Activated T-helper 1 cell treated with anti-CD3 and anti-CD28 coated beads, Interleukin-12 subunit alpha, Interleukin-12 subunit beta, Interleukin-2, Interleukin-4 antibody, amounts not matched to agents 30 ng/mL and 10 ng/mL and 1 ng/mL, durations not matched to agents 14 hours and 24 hours and 36 hours (primary cell): ENCODE data around the gene ARHGEF9. TPM values are rescaled to one million over a fixed set of nuclear protein-coding genes. Genes with fewer than 3 reads are reported as not detected.

Experiments used
- DNase-seq: peaks from one replicate; pipeline ENCODE4 v3.0.0; 2021; ENCODE audit warnings: low spot score
- H3K27ac Mint-ChIP-seq: one replicate; pipeline ENCODE4 v1.8.0; 2021; ENCODE audit warnings: mild to moderate bottlenecking, mixed read lengths
- H3K27me3 Mint-ChIP-seq: one replicate; pipeline ENCODE4 v1.8.0; 2022; ENCODE audit warnings: mild to moderate bottlenecking, moderate library complexity, mixed read lengths; ENCODE audit not compliant: insufficient read depth
- H3K36me3 Mint-ChIP-seq: one replicate; pipeline ENCODE4 v1.8.0; 2021; ENCODE audit warnings: low read depth, mixed read lengths
- H3K4me1 Mint-ChIP-seq: one replicate; pipeline ENCODE4 v1.8.0; 2021; ENCODE audit warnings: low read depth, mixed read lengths
- H3K4me3 Mint-ChIP-seq: one replicate; pipeline ENCODE4 v1.8.0; 2021; ENCODE audit warnings: mild to moderate bottlenecking, moderate library complexity, mixed read lengths
- H3K9me3 Mint-ChIP-seq: one replicate; pipeline ENCODE4 v1.8.0; 2021; ENCODE audit warnings: mixed read lengths
- intact Hi-C: fragments of 100-400 bp; cut with micrococcal nuclease; formaldehyde crosslinking; loops from one replicate; pipeline ENCODE4 v1.15.1; 2024
- total RNA-seq: library from RNA; stranded (reverse); gene quantifications from 2 replicates; pipeline ENCODE4 v1.2.3, GENCODE V29; 2022

Gene ARHGEF9
- total RNA-seq, 1 donor from 2014 or later: 18.9 TPM

DNA sequence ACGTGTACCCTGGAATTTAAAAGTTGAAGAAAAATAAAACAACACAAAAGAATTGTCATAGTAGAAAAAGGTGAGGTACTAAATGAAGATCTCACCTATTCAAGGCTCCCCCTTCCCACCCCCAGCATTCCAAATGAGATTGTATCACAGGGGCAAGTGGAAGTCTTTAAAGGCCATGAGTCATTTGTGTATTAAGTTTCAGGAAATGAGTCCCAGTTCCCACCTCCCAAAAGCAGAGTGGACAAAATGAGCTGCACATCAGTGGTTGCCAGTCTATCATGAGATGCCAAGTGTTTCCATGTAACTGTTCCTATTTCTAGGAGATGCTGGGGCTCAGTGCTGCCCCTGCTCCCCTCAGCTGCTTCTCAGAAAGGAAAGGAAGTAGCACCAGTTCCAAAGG lies 20.1 kb downstream of the ARHGEF9 start:
- Mint-ChIP-seq H3K4me1 (peaks cover 9% of the 10 kb centered on the region), H3K9me3 (peaks cover 10% of the 10 kb centered on the region), H3K4me3 (no peak overlapping the region)

GRCh38 chrX:63761639-63762038 lies 23.4 kb downstream of the ARHGEF9 start:
- H3K4me1 Mint-ChIP-seq: peaks cover 31% of the 10 kb centered on the region
- intact Hi-C loops: no loop called here
- no peak overlapping the region for H3K4me3 Mint-ChIP-seq

More for the DNA sequence above, 20.1 kb downstream of the ARHGEF9 start:
- H3K27ac Mint-ChIP-seq: no peak overlapping the region
- no peaks in the 10 kb centered on the region for H3K36me3 Mint-ChIP-seq
- intact Hi-C loops: no loop called here
- DNase-seq: no peak
- peaks cover 5% of the 10 kb centered on the region for H3K27me3 Mint-ChIP-seq

GRCh38 chrX:63758011-63758410 lies 27.0 kb downstream of the ARHGEF9 start:
- Mint-ChIP-seq H3K9me3 (no peaks in the 10 kb centered on the region), H3K4me1 (peaks cover 57% of the 10 kb centered on the region), H3K36me3 (no peaks in the 10 kb centered on the region), H3K4me3 (no peak overlapping the region), H3K27me3 (peaks cover 2% of the 10 kb centered on the region), H3K27ac (no peak overlapping the region)
- intact Hi-C loops: loop anchor here (10.0 kb wide), 1 partner anchor 637 kb away; the partner anchor contains the start of gene MTMR8
- DNase-seq: no peak

More at GRCh38 chrX:63761639-63762038, 23.4 kb downstream of the ARHGEF9 start:
- no peak for DNase-seq
- Mint-ChIP-seq H3K27me3 (no peaks in the 10 kb centered on the region), H3K9me3 (no peaks in the 10 kb centered on the region), H3K36me3 (no peaks in the 10 kb centered on the region), H3K27ac (no peak overlapping the region)

DNA sequence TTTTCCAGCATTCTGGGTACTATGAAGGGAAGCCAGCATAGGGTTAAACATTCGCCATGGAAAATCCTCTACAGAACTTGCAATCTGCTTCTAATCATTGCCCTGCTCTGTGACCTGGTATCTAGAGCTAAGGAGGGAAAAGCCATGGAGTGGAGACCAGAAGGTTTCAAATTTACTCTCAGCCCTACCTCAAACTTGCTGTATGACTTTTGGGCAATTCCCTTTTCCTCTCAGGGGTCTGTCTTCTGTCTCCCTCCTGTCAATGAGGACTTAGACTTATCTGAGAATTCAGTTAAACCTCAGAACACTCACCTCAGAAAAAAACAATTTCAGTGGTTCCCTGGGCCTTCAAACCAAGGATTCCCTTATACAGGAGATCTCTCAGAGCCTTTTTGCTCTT lies 29.1 kb downstream of the ARHGEF9 start:
- Mint-ChIP-seq H3K27me3 (peaks cover 2% of the 10 kb centered on the region), H3K9me3 (no peaks in the 10 kb centered on the region), H3K27ac (peak overlapping the region; percentile 40), H3K4me1 (peaks cover 56% of the 10 kb centered on the region), H3K4me3 (peak overlapping the region; percentile 97), H3K36me3 (no peaks in the 10 kb centered on the region)
- intact Hi-C loops: loop anchor here (1.0 to 10.0 kb wide), 6 partner anchors 17 to 1279 kb away; partner anchors contain the start of genes AMER1, MTMR8, SPIN4 and ZC3H12B
- no peak for DNase-seq

DNA sequence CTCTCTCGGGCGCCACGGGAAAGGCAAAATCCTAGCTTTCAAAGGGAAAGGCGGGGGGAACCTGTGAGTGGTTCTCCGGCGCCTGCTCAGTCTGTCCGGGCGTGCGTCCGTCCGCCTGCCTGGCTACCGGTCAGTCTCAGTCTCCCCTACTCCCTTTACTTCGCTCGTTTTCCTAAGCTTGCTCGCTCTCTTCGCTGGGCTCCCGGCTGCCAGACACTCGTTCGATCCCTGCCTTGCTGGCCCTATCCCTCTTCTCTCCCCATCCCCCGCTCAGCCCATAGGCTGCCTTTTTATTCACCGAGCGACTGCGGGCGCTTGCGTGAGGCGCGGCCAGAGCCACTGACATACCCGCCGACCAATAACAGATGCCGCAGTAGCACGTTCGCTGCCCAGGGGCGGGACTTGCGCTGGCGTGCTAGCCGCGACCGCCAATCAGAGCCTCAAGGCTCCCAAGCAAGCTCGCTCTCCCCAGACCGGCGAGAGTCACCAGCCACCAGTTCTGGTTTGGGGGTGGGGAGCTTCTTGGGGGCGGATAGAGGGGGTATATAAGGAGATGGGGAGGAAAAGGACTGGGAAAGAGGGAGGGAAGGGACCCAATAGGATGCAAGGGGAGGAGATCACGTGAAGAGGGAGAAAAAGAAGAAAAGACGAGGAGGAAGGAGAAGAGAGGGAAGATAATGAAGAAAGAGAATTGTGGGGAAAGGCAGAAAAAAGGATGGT lies 30.0 kb downstream of the ARHGEF9 start:
- peak; percentile 81 for DNase-seq
- intact Hi-C loops: loop anchor here (1.0 to 10.0 kb wide), 8 partner anchors 9 to 1782 kb away; partner anchors contain the start of genes AMER1, MTMR8, SPIN4 and ZC3H12B
- H3K36me3 Mint-ChIP-seq: no peaks in the 10 kb centered on the region
- H3K4me3 Mint-ChIP-seq: peak overlapping the region; percentile 97
- H3K4me1 Mint-ChIP-seq: peaks cover 56% of the 10 kb centered on the region
- H3K27me3 Mint-ChIP-seq: peaks cover 2% of the 10 kb centered on the region
- peak overlapping the region; percentile 94 for H3K27ac Mint-ChIP-seq
- no peaks in the 10 kb centered on the region for H3K9me3 Mint-ChIP-seq

- Mint-ChIP-seq H3K9me3 (no peaks in the 10 kb centered on the region), H3K4me1 (peaks cover 62% of the 10 kb centered on the region), H3K36me3 (no peaks in the 10 kb centered on the region), H3K27ac (peak overlapping the region; percentile 94), H3K27me3 (peaks cover 2% of the 10 kb centered on the region), H3K4me3 (peak overlapping the region; percentile 97)
- intact Hi-C loops: loop anchor here (1.0 to 10.0 kb wide), 7 partner anchors 8 to 1783 kb away; partner anchors contain the start of genes AMER1, MTMR8 and ZC3H12B
- DNase-seq: no peak
Measured at GRCh38 chrX:63754136-63754859, 30.7 kb downstream of the ARHGEF9 start.

GRCh38 chrX:63751481-63751880 lies 33.5 kb downstream of the ARHGEF9 start:
- Mint-ChIP-seq H3K27me3 (peaks cover 2% of the 10 kb centered on the region), H3K4me3 (no peak overlapping the region), H3K27ac (no peak overlapping the region), H3K4me1 (peaks cover 59% of the 10 kb centered on the region), H3K9me3 (no peaks in the 10 kb centered on the region), H3K36me3 (peaks cover 2% of the 10 kb centered on the region)
- intact Hi-C loops: loop anchor here (5.0 to 10.0 kb wide), 2 partner anchors 643 to 1786 kb away; partner anchors contain the start of gene MTMR8
- no peak for DNase-seq

DNA sequence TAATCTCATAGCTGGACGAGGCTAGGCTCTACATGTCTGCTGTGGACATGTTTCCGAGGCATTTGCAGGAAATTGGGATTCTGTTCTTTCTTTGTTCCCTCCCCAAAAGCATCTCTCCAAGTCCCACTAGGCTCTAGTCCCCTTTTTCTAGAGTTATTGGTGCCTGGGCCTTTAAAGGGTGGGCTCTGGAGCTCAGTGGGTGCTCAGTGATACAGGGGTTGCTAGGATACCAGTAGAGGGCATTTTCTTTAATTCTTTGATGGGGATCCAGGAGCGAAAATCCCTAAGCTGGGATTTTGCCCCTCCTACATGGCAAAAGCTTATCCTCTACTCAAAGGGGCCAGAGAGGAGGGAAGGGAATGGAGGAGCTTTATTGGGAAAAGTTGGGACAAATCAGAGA lies 34.2 kb downstream of the ARHGEF9 start:
- H3K27me3 Mint-ChIP-seq: peaks cover 2% of the 10 kb centered on the region
- H3K4me3 Mint-ChIP-seq: no peak overlapping the region
- peaks cover 60% of the 10 kb centered on the region for H3K4me1 Mint-ChIP-seq
- intact Hi-C loops: loop anchor here (5.0 to 10.0 kb wide), 2 partner anchors 644 to 1786 kb away; partner anchors contain the start of gene MTMR8
- peaks cover 2% of the 10 kb centered on the region for H3K9me3 Mint-ChIP-seq
- H3K27ac Mint-ChIP-seq: no peak overlapping the region
- DNase-seq: no peak
- H3K36me3 Mint-ChIP-seq: peaks cover 5% of the 10 kb centered on the region

GRCh38 chrX:63747331-63747730 lies 37.7 kb downstream of the ARHGEF9 start:
- no peaks in the 10 kb centered on the region for H3K27me3 Mint-ChIP-seq
- H3K36me3 Mint-ChIP-seq: peaks cover 7% of the 10 kb centered on the region
- intact Hi-C loops: no loop called here
- no peak for DNase-seq
- H3K27ac Mint-ChIP-seq: no peak overlapping the region
- peaks cover 2% of the 10 kb centered on the region for H3K9me3 Mint-ChIP-seq
- H3K4me1 Mint-ChIP-seq: peaks cover 59% of the 10 kb centered on the region
- H3K4me3 Mint-ChIP-seq: no peak overlapping the region

GRCh38 chrX:63746715-63747114 lies 38.3 kb downstream of the ARHGEF9 start:
- Mint-ChIP-seq H3K27ac (peak overlapping the region; percentile 6), H3K4me1 (peaks cover 62% of the 10 kb centered on the region), H3K9me3 (peaks cover 2% of the 10 kb centered on the region), H3K36me3 (peaks cover 7% of the 10 kb centered on the region), H3K27me3 (no peaks in the 10 kb centered on the region), H3K4me3 (no peak overlapping the region)
- intact Hi-C loops: loop anchor here (1.0 kb wide), 2 partner anchors 8 to 459 kb away; partner anchors contain the start of gene AMER1
- no peak for DNase-seq

DNA sequence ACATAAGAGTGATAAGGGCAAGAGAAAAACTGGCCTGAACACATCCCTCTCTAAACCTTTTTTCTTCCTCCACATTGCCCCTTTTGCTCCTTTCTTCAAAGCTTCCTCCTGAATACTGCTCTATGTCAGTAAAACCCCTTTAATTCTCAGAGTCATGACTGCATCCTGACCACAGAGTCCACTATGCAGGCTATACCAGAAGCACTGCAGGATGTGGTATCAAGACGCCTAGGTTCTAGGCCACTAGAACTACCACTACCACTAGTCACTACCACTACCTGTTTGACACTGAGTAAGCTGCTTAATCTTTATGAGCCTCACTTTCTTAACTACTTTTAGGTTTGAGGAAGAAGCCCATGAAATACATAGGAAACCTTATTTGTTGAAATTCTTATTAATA lies 38.7 kb downstream of the ARHGEF9 start:
- Mint-ChIP-seq H3K4me3 (peak overlapping the region; percentile 40), H3K27ac (peak overlapping the region; percentile 79), H3K27me3 (no peaks in the 10 kb centered on the region), H3K9me3 (peaks cover 2% of the 10 kb centered on the region), H3K36me3 (peaks cover 7% of the 10 kb centered on the region), H3K4me1 (peaks cover 66% of the 10 kb centered on the region)
- peak; percentile 31 for DNase-seq
- intact Hi-C loops: loop anchor here (1.0 kb wide), 2 partner anchors 8 to 459 kb away; partner anchors contain the start of gene AMER1

GRCh38 chrX:63744850-63745394 lies 40.1 kb downstream of the ARHGEF9 start:
- Mint-ChIP-seq H3K9me3 (peaks cover 2% of the 10 kb centered on the region), H3K27me3 (no peaks in the 10 kb centered on the region), H3K27ac (no peak overlapping the region), H3K4me1 (peaks cover 78% of the 10 kb centered on the region), H3K4me3 (no peak overlapping the region), H3K36me3 (peaks cover 7% of the 10 kb centered on the region)
- intact Hi-C loops: no loop called here
- no peak for DNase-seq
